ENCODE data around the gene FAM13A.
"Not testable (repeated sequence)": the region's sequence is repeated elsewhere in the genome, so short reads cannot be mapped to it uniquely, and the experiment has no call there.

FAM13A gene

DNA sequence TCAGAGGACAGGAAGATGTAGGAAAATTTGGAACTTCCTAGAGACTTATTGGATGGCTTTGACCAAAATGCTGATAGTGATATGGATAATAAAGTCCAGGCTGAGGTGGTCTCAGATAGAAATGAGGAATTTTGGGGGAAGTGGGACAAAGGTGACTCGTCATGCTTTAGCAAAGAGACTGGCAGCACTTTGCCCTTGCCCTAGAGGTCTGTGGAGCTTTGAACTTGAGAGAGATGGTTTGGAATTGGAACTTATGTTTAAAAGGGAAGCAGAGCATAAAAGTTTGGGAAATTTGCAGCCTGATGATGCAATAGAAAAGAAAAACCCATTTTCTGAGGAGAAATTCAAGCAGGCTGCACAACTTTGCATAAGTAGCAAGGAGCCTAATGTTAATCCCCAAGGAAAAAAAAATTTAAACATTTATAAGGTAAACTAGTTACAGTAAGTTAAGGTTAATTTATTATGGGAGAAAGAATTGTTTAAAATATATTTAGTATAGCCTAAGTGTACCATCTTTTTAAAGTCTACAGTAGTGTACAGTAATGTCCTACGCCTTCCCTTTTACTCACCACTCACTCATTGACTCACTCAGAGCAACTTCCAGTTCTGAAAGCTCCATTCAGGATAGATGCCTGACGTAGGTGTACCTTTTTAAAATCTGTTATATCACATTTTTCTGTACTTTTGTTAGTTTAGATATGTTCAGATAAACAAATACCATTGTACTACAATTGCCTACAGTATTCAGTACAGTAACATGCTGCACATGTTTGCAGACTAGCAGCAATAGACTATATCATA, 101.2 kb downstream of the FAM13A start:
- no peak for DNase-seq

GRCh38 chr4:88953400-88953799, 103.6 kb downstream of the FAM13A start:
- no peak for DNase-seq

- no peak for DNase-seq
Measured at GRCh38 chr4:88952081-88952480, 104.9 kb downstream of the FAM13A start.

- peak; percentile 25 for DNase-seq
Measured at GRCh38 chr4:88949605-88950004, 107.4 kb downstream of the FAM13A start.

GRCh38 chr4:88940506-88940905, 116.5 kb downstream of the FAM13A start:
- no peak for DNase-seq

DNA sequence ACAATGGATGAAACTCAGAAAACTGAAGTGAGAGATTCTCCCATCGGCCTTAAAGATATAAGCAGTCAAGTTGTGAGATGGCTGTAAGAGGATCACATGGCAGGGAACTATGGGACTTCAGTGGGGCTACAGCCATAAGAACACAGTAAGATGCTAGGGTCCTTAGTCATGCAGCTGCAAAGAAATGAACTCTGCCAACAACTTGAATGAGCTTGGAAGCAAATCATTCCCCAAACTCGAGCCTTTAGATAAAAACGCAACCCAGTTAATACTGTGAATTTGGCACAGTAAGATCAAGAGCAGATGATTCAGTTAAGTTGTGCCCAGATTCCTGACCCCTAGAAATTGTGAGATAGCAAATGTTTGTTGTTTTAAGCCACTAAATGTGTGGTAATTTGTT, 117.3 kb downstream of the FAM13A start:
- DNase-seq = no peak

GRCh38 chr4:88938138-88938537, 118.8 kb downstream of the FAM13A start:
- DNase-seq = peak; percentile 14

DNA sequence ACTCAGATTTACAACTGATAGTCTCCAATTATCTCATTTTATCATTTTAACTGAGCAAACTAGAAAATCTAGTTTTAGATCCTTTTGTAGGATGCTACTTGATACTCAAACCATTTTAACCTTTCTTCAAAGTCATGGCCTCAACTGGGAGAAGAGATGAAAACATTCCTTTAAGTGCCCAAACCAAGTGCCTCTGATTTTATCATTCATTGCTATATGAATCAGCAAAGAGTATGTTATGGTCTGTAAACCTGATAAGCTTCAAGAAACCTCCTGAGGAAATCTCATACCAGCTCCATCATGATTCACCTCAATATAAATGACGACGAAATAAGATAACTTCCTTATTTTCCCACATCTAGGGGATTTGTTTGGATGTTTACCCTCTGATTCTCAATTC, 119.9 kb downstream of the FAM13A start:
- DNase-seq = no peak

GRCh38 chr4:88933414-88934160, 123.4 kb downstream of the FAM13A start:
- no peak for DNase-seq

GRCh38 chr4:88928852-88929251, 128.1 kb downstream of the FAM13A start:
- no peak for DNase-seq

- no peak for DNase-seq
Measured at GRCh38 chr4:88927420-88927819, 129.6 kb downstream of the FAM13A start.

- no peak for DNase-seq
Measured at GRCh38 chr4:88919056-88919455, 137.9 kb downstream of the FAM13A start.

DNA sequence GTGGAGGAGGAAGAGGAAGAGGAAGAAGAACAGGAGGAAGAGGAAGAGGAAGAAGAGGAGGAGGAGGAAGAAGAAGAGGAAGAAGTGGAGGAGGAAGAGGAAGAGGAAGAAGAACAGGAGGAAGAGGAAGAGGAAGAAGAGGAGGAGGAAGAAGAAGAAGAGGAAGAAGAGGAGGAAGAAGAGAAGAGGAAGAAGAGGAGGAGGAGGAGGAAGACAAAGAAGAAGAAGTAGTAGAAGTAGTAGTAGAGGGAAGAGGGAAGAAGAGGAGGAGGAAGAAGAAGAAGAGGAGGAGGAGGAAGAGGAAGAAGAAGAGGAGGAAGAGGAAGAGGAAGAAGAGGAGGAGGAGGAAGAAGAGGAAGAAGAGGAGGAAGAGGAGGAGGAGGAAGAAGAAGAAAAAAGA, 143.8 kb downstream of the FAM13A start:
- not testable (repeated sequence) for DNase-seq

DNA sequence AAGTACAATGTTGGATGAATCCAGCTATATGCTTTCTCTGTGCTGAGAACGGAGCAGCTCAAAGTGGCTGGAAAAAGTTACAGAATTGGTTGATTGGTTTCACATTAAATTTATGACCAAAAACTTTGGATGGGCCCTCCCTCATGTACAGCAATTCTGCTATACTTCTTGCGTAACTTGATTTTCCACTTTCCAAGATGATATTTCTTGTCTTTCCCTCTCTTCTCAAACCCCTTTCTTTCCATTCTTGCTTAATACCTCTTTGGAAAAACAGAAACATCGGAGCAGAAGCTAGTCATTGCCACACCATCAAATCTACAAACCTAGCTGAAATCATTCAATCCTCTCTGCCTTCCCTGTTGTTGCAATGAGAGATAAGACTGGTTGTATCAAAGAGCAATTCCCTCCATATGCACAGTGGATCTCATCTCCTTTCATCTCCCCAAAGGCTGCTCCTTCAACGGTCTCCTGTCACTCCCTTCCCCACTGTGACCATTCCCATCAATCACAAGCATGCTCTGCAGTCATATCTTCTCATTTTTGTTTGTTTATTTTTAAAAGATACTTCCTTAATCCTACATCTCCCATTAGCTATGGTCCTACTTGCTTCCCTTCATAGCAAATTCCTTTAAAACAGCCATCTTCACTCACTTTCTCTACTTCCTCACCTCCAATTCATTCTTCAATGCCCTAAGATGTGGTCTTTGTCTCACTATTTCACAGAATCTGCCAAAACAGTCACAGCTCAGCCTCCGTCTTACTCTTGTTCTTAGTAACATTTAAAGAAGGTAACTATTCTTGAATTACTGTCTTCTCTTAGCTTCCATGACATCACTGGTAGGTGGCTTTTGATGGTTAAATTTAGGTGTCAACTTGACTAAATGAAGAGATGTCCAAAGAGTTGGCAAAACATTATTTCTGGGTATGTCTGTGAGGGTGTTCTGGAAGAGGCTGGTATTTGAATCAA, 145.5 kb downstream of the FAM13A start:
- DNase-seq = no peak

GRCh38 chr4:88910101-88910500, 146.9 kb downstream of the FAM13A start:
- no peak for DNase-seq

GRCh38 chr4:88908521-88908920, 148.5 kb downstream of the FAM13A start:
- no peak for DNase-seq

DNA sequence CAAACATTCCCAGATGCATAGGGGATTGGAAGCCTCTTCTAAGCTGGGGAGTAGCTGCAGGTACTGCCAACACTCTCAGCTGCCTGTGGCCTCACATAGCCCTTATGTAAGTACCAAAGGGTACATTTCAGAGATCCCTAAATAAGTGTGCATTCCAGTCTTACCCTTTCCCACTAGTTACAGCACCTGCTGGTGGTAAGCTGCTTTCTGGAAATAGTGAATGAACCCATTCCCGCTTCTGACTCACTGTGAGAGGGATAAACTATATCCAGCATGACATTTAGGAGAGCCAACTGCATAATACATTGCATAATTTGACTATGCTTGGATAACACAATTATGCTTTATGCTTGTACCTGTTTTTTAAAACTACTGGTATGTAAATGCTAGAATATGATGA, 149.0 kb downstream of the FAM13A start:
- no peak for DNase-seq

GRCh38 chr4:88907478-88907877, 149.5 kb downstream of the FAM13A start:
- DNase-seq = no peak

GRCh38 chr4:88904240-88904639, 152.7 kb downstream of the FAM13A start:
- DNase-seq = not testable (repeated sequence)

GRCh38 chr4:88900432-88900831, 156.6 kb downstream of the FAM13A start:
- DNase-seq = no peak

GRCh38 chr4:88897752-88898151, 159.2 kb downstream of the FAM13A start:
- no peak for DNase-seq

GRCh38 chr4:88897180-88897579, 159.8 kb downstream of the FAM13A start:
- DNase-seq = no peak

- DNase-seq = no peak
Measured at GRCh38 chr4:88893961-88894360, 163.0 kb downstream of the FAM13A start.

All from NCI-H2029 treated with DMSO at 0.1 percent for 48 hours (cell line).